A549 (cell line): ENCODE data around the gene ITPRIPL2. TPM values are rescaled to one million over a fixed set of nuclear protein-coding genes. Genes with fewer than 3 reads are reported as not detected.
A peak's percentile ranks its signal among the peaks of the same experiment; 100 is the strongest.

Experiments used
- ATAC-seq, 2 experiments: fragments of 200-7000 bp in 1 of 2; fragments of >200 bp in 1 of 2; cut with Nextera tagmentation in 1 of 2; cut with Tn5 transposase in 1 of 2; 3 replicates each; pipeline versions ENCODE4 v1.8.0 to v1.9.1; 2018 to 2020; ENCODE audit warnings: mild to moderate bottlenecking in 1 of 2, moderate library complexity in 1 of 2
- CTCF ChIA-PET: fragments of 300-600 bp; sonication (Branson Sonifier 250); formaldehyde crosslinking; extraction: SDS; loops from one replicate; lab custom pipeline; 2021; ENCODE audit warnings: antibody characterized with exemption, inconsistent platforms; lab: Yijun Ruan, JAX
- POLR2A ChIA-PET: fragments of 350-600 bp; formaldehyde crosslinking; extraction: SDS; loops from one replicate; lab custom pipeline; 2021; ENCODE audit warnings: antibody characterized with exemption, inconsistent platforms; lab: Yijun Ruan, JAX
- DNase-seq, 2 experiments: peaks; one replicate each; pipeline versions ENCODE4 v3.0.0 to v3.0.0-alpha.2; 2011 to 2016; ENCODE audit warnings: low read depth in 1 of 2, low spot score in 1 of 2
- FAIRE-seq: peaks from 2 replicates; lab custom pipeline; 2011; peaks lifted over from hg19 to GRCh38; lab: Jason Lieb, UNC
- H3K27ac ChIP-seq, 2 experiments: fragments of >200 bp; sonication (Bioruptor Twin); formaldehyde crosslinking; 3 replicates each; pipeline ENCODE4 v1.5.1; 2016 to 2017
- H3K4me1 ChIP-seq: fragments of >200 bp; sonication (Bioruptor Twin); formaldehyde crosslinking; 3 replicates; pipeline ENCODE4 v1.6.1; 2016
- H3K4me2 ChIP-seq: fragments of >200 bp; sonication (Bioruptor Twin); formaldehyde crosslinking; 3 replicates; pipeline ENCODE4 v1.6.1; 2016
- H3K4me3 ChIP-seq: fragments of >200 bp; sonication (Bioruptor Twin); formaldehyde crosslinking; 3 replicates; pipeline ENCODE4 v1.5.1; 2016
- H3K9me3 ChIP-seq: fragments of >200 bp; sonication (Bioruptor Twin); formaldehyde crosslinking; 3 replicates; pipeline ENCODE4 v1.6.1; 2016
- CBX8 ChIP-seq: fragments of 200-600 bp; sonication (generic); IDR thresholded peaks from 2 replicates; pipeline ENCODE4 v1.6.1; 2016
- CEBPB ChIP-seq, 2 experiments: fragments of >200 bp in 1 of 2; sonication (Bioruptor Twin) in 1 of 2; formaldehyde crosslinking in 1 of 2; IDR thresholded peaks; 2 replicates each; pipeline ENCODE4 v1.6.1; 2012 to 2016
- EHF ChIP-seq: fragments of 250-450 bp; sonication (Bioruptor Pico); IDR thresholded peaks from 2 replicates; pipeline ENCODE4 v1.5.0; 2020; ENCODE audit warnings: mild to moderate bottlenecking
- EP300 ChIP-seq, 2 experiments: fragments of >200 bp; sonication (Bioruptor Twin); formaldehyde crosslinking; IDR thresholded peaks; 2 replicates in 1 of 2; 3 replicates in 1 of 2; pipeline ENCODE4 v1.6.1; 2016 to 2017
- ESRRA ChIP-seq: fragments of 150-350 bp; IDR thresholded peaks from 2 replicates; pipeline ENCODE4 v1.6.1; 2014; ENCODE audit warnings: mild to moderate bottlenecking, low read length, borderline replicate concordance
- FOSL2 ChIP-seq, 2 experiments: fragments of 450-650 bp in 1 of 2; fragments of >200 bp in 1 of 2; sonication (Bioruptor Twin) in 1 of 2; formaldehyde crosslinking; IDR thresholded peaks; 2 replicates each; pipeline versions ENCODE4 v1.5.0 to v1.6.1; 2016 to 2020; ENCODE audit warnings: mild to moderate bottlenecking in 1 of 2, moderate library complexity in 1 of 2
- FOXS1 ChIP-seq: fragments of 250-450 bp; sonication (Bioruptor Pico); IDR thresholded peaks from 2 replicates; pipeline ENCODE4 v1.5.0; 2020; ENCODE audit warnings: mild to moderate bottlenecking, moderate library complexity
- HDAC2 ChIP-seq: fragments of 200-600 bp; sonication (generic); IDR thresholded peaks from 2 replicates; pipeline ENCODE4 v1.6.1; 2016
- HES2 ChIP-seq: fragments of >200 bp; sonication (Bioruptor Twin); formaldehyde crosslinking; IDR thresholded peaks from 2 replicates; pipeline ENCODE4 v1.6.1; 2016
- HEYL ChIP-seq: fragments of 250-450 bp; sonication (Bioruptor Pico); IDR thresholded peaks from 2 replicates; pipeline ENCODE4 v1.8.0; 2021; ENCODE audit warnings: mild to moderate bottlenecking, moderate library complexity
- KDM5A ChIP-seq: fragments of 200-600 bp; sonication (generic); IDR thresholded peaks from 2 replicates; pipeline ENCODE4 v1.6.1; 2016; ENCODE audit warnings: antibody characterized with exemption, mild to moderate bottlenecking
- MYC ChIP-seq: IDR thresholded peaks from 2 replicates; pipeline ENCODE4 v1.6.1; 2012; ENCODE audit warnings: mild to moderate bottlenecking, inconsistent platforms, low read length, improper control_type of control experiment, borderline replicate concordance
- NFE2L2 ChIP-seq: fragments of 150-350 bp; conservative IDR thresholded peaks from 2 replicates; pipeline ENCODE4 v1.6.1; 2014; ENCODE audit warnings: low read length
- NPAS2 ChIP-seq: fragments of 250-450 bp; sonication (Bioruptor Pico); IDR thresholded peaks from 2 replicates; pipeline ENCODE4 v1.8.0; 2022; ENCODE audit warnings: mild to moderate bottlenecking, moderate library complexity, borderline replicate concordance
- PHF8 ChIP-seq: fragments of 200-600 bp; sonication (generic); IDR thresholded peaks from 2 replicates; pipeline ENCODE4 v1.6.1; 2016; ENCODE audit warnings: low read depth, mild to moderate bottlenecking, antibody characterized with exemption, moderate library complexity, borderline replicate concordance
- RARB ChIP-seq: fragments of 250-450 bp; sonication (Bioruptor Pico); IDR thresholded peaks from 2 replicates; pipeline ENCODE4 v1.8.0; 2021; ENCODE audit warnings: mild to moderate bottlenecking, moderate library complexity
- RCOR1 ChIP-seq: fragments of 150-350 bp; IDR thresholded peaks from 2 replicates; pipeline ENCODE4 v1.6.1; 2014; ENCODE audit warnings: antibody characterized with exemption, low read length, low read depth
- USF2 ChIP-seq: fragments of 450-650 bp; IDR thresholded peaks from 2 replicates; pipeline ENCODE4 v1.6.1; 2014; ENCODE audit warnings: antibody characterized with exemption
- ZC3H11A ChIP-seq: fragments of 450-650 bp; IDR thresholded peaks from 2 replicates; pipeline ENCODE4 v1.6.1; 2014; ENCODE audit warnings: antibody characterized with exemption, mild to moderate bottlenecking
- ZNF302 ChIP-seq: fragments of 250-450 bp; sonication (Bioruptor Pico); IDR thresholded peaks from 2 replicates; pipeline ENCODE4 v1.9.0; 2021; ENCODE audit warnings: inconsistent platforms, mild to moderate bottlenecking, moderate library complexity
- WGBS: methylation state at CpG from one replicate; pipeline ENCODE4 v1.1.6; 2017; ENCODE audit errors: missing lambda C conversion rate; 5-methylcytosine and 5-hydroxymethylcytosine counted together
- polyA plus RNA-seq, 4 experiments: library from polyadenylated mRNA; depleted of rRNA in 3 of 4; stranded (reverse); fragments of >200 nt; fragmentation: RNase III in 1 of 4; extraction: RNeasy Plus Mini Kit Qiagen cat#74134 plus additional on column Dnase treatment in 1 of 4; gene quantifications; 2 replicates in 3 of 4; 3 replicates in 1 of 4; pipeline ENCODE4 v1.2.3, GENCODE V29; 2011 to 2017
- TF ChIP-seq, protein P1 (sequence below): IDR thresholded peaks from 2 replicates; pipeline ENCODE4 v1.6.1; 2012
- TF ChIP-seq, protein P2 (sequence below): fragments of >200 bp; sonication (Bioruptor Twin); formaldehyde crosslinking; IDR thresholded peaks from 3 replicates; pipeline ENCODE4 v1.5.1; 2016

Gene ITPRIPL2
- polyA plus RNA-seq, 2 of the 4 experiments (the other 2 are of a cell fraction) = 15.5 to 17.5 TPM

DNA sequence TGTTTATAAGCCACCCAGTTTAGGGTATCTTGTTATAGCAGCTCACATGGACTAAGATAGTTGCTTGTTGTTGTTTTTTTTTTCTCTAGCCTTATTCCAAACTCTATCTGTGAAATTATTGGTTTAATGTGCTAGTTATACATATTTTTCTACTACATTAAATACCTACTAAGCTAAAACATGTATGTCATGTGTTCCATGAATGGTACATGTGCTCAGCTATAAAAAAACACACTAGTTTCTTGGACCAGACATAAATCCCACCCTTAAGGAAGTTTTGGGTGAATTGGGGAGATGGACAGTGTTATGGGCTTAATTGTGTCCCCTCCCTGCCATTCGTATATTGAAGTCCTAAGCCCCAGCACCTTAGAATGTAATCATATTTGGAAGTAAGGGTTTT lies 19.8 kb downstream of the ITPRIPL2 start:
- no peak for DNase-seq
- CTCF ChIA-PET = interaction anchor here (1.2 to 5.3 kb wide), 6 partner anchors 11 to 151 kb away, joined by 4 to 27 read pairs (median 4); no protein-coding TSS in a partner anchor
- 96% methylated on average over 1 of the region's 1 CpG for WGBS

GRCh38 chr16:19135201-19135842 lies 21.6 kb downstream of the ITPRIPL2 start:
- peak overlapping the region; percentile 76 to 85 for H3K27ac ChIP-seq
- H3K4me3 ChIP-seq = no peak overlapping the region
- no peaks in the 10 kb centered on the region for H3K9me3 ChIP-seq
- TF ChIP-seq HES2 = no peak
- TF ChIP-seq HDAC2 = no peak
- ATAC-seq (no peak; a peak in 1 of 6 replicates), DNase-seq (no peak), FAIRE-seq (no peak)
- H3K4me2 ChIP-seq = peak overlapping the region; percentile 87
- H3K4me1 ChIP-seq = peaks cover 76% of the 10 kb centered on the region
- ChIA-PET CTCF (interaction anchor here (1.0 to 5.3 kb wide), 4 partner anchors 40 to 67 kb away, joined by 3 to 27 read pairs (median 4); no protein-coding TSS in a partner anchor), POLR2A (interaction anchor here (0.8 to 1.8 kb wide), 4 partner anchors 10 to 21 kb away, joined by 4 to 7 read pairs (median 6); partner anchors contain the start of gene ITPRIPL2)
- 76% methylated on average over 10 of the region's 10 CpGs for WGBS

More for the DNA sequence above, 19.8 kb downstream of the ITPRIPL2 start:
- H3K4me1 ChIP-seq = peaks cover 62% of the 10 kb centered on the region
- H3K4me2 ChIP-seq = no peak overlapping the region
- POLR2A ChIA-PET = no interaction called here
- no peak overlapping the region for H3K4me3 ChIP-seq
- ATAC-seq (no peak), FAIRE-seq (no peak)
- no peak overlapping the region; a peak in 1 of 6 replicates for H3K27ac ChIP-seq
- no peak for TF ChIP-seq PHF8
- TF ChIP-seq RARB = no peak
- TF ChIP-seq NPAS2 (CRISPR knock-in tag) = no peak
- no peak for TF ChIP-seq ZC3H11A
- no peak for TF ChIP-seq CBX8
- TF ChIP-seq NFE2L2 = no peak
- no peak for TF ChIP-seq KDM5A
- no peak for TF ChIP-seq FOSL2 (IDR thresholded peaks at IDR 0.05)
- no peak for TF ChIP-seq FOSL2 (CRISPR knock-in tag; IDR thresholded peaks at IDR 0.05)
- no peak for TF ChIP-seq ESRRA
- TF ChIP-seq ZNF302 (CRISPR knock-in tag) = no peak
- TF ChIP-seq, protein P1, sequence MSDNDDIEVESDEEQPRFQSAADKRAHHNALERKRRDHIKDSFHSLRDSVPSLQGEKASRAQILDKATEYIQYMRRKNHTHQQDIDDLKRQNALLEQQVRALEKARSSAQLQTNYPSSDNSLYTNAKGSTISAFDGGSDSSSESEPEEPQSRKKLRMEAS = no peak
- no peak for TF ChIP-seq USF2
- TF ChIP-seq MYC = no peak
- no peak for TF ChIP-seq EHF (CRISPR knock-in tag)
- no peak for TF ChIP-seq HEYL
- TF ChIP-seq CEBPB (IDR thresholded peaks at IDR 0.05) = no peak
- TF ChIP-seq FOXS1 (CRISPR knock-in tag) = no peak
- TF ChIP-seq EP300 (IDR thresholded peaks at IDR 0.05) = no peak
- TF ChIP-seq RCOR1 = no peak
- TF ChIP-seq, protein P2, sequence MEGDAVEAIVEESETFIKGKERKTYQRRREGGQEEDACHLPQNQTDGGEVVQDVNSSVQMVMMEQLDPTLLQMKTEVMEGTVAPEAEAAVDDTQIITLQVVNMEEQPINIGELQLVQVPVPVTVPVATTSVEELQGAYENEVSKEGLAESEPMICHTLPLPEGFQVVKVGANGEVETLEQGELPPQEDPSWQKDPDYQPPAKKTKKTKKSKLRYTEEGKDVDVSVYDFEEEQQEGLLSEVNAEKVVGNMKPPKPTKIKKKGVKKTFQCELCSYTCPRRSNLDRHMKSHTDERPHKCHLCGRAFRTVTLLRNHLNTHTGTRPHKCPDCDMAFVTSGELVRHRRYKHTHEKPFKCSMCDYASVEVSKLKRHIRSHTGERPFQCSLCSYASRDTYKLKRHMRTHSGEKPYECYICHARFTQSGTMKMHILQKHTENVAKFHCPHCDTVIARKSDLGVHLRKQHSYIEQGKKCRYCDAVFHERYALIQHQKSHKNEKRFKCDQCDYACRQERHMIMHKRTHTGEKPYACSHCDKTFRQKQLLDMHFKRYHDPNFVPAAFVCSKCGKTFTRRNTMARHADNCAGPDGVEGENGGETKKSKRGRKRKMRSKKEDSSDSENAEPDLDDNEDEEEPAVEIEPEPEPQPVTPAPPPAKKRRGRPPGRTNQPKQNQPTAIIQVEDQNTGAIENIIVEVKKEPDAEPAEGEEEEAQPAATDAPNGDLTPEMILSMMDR = no peak
- no peaks in the 10 kb centered on the region for H3K9me3 ChIP-seq
